HepG2 (cell line): ENCODE measurements around the gene SRSF3. TPM values are rescaled to one million over a fixed set of nuclear protein-coding genes. Genes with fewer than 3 reads are reported as not detected.
A peak's percentile ranks its signal among the peaks of the same experiment; 100 is the strongest.

ENCODE experiments used
- AGO2 ChIP-seq: fragments of 200-400 bp; formaldehyde crosslinking; optimal IDR thresholded peaks from 2 replicates; pipeline ENCODE3; 2017; ENCODE audit warnings: mild to moderate bottlenecking, low read depth, low read length, moderate library complexity
- ESRRA ChIP-seq: sonication (generic); formaldehyde crosslinking; IDR thresholded peaks from 2 replicates; pipeline ENCODE4 v1.5.1; 2020; ENCODE audit warnings: mild to moderate bottlenecking, low read depth, missing genetic modification reagents
- GATAD2A ChIP-seq: IDR thresholded peaks from 2 replicates; pipeline ENCODE4 v1.6.1; 2016
- HOXD1 ChIP-seq: sonication (generic); formaldehyde crosslinking; IDR thresholded peaks from 2 replicates; pipeline ENCODE4 v1.5.0; 2020; ENCODE audit warnings: missing genetic modification reagents
- ISL2 ChIP-seq: sonication (generic); formaldehyde crosslinking; IDR thresholded peaks from 2 replicates; pipeline ENCODE4 v1.5.0; 2020; ENCODE audit warnings: missing genetic modification reagents
- LCORL ChIP-seq, 2 experiments: fragments of 450-650 bp in 1 of 2; sonication (generic) in 1 of 2; formaldehyde crosslinking in 1 of 2; IDR thresholded peaks; 2 replicates each; pipeline versions ENCODE4 v1.5.0 to v1.6.1; 2017 to 2020; ENCODE audit warnings: antibody characterized with exemption in 1 of 2, missing genetic modification reagents in 1 of 2
- NCOR1 ChIP-seq: fragments of 200-600 bp; sonication (generic); IDR thresholded peaks from 2 replicates; pipeline ENCODE4 v1.7.0; 2017; ENCODE audit warnings: antibody characterized with exemption, low read length, borderline replicate concordance
- NRL ChIP-seq: sonication (generic); formaldehyde crosslinking; IDR thresholded peaks from 2 replicates; pipeline ENCODE4 v1.5.0; 2020; ENCODE audit warnings: missing genetic modification reagents, mild to moderate bottlenecking, moderate library complexity, borderline replicate concordance
- ONECUT2 ChIP-seq: sonication (generic); formaldehyde crosslinking; IDR thresholded peaks from 2 replicates; pipeline ENCODE4 v1.4.0; 2020; ENCODE audit warnings: missing genetic modification reagents
- PAWR ChIP-seq: sonication (generic); formaldehyde crosslinking; IDR thresholded peaks from 2 replicates; pipeline ENCODE4 v1.4.0; 2020; ENCODE audit warnings: missing genetic modification reagents, mild to moderate bottlenecking, borderline replicate concordance
- RAD21 ChIP-seq: fragments of 450-650 bp; formaldehyde crosslinking; IDR thresholded peaks from 2 replicates; pipeline ENCODE4 v1.5.0; 2020; ENCODE audit warnings: mild to moderate bottlenecking
- SMAD1 ChIP-seq: sonication (generic); formaldehyde crosslinking; IDR thresholded peaks from 2 replicates; pipeline ENCODE4 v1.4.0; 2020; ENCODE audit warnings: missing genetic modification reagents, low read depth, mild to moderate bottlenecking, borderline replicate concordance
- SNAI1 ChIP-seq: sonication (generic); formaldehyde crosslinking; IDR thresholded peaks from 2 replicates; pipeline ENCODE4 v1.5.0; 2020; ENCODE audit warnings: mild to moderate bottlenecking, missing genetic modification reagents, borderline replicate concordance
- SSRP1 ChIP-seq: IDR thresholded peaks from 2 replicates; pipeline ENCODE4 v1.6.1; 2016; ENCODE audit warnings: control low read depth
- THAP7 ChIP-seq: sonication (generic); formaldehyde crosslinking; IDR thresholded peaks from 2 replicates; pipeline ENCODE4 v1.8.1; 2023; ENCODE audit warnings: mild to moderate bottlenecking, missing genetic modification reagents
- ZEB1 ChIP-seq: IDR thresholded peaks from 2 replicates; pipeline ENCODE4 v1.6.1; 2012; ENCODE audit warnings: mild to moderate bottlenecking, low read depth, inconsistent platforms; ENCODE audit not compliant: insufficient replicate concordance
- ZNF251 ChIP-seq: sonication (generic); formaldehyde crosslinking; IDR thresholded peaks from 2 replicates; pipeline ENCODE4 v1.9.0; 2021; ENCODE audit warnings: mild to moderate bottlenecking, missing genetic modification reagents
- polyA plus RNA-seq, 8 experiments: library from polyadenylated mRNA; depleted of rRNA in 3 of 8; stranded (reverse) in 7 of 8; unstranded in 1 of 8; fragments of >200 nt; fragmentation: Illumina TruSeq in 4 of 8; extraction: Trizol in 4 of 8; gene quantifications; 2 replicates each; pipeline versions ENCODE4 v1.2.1 to v1.2.3, GENCODE V29; 2011 to 2016; ENCODE audit warnings: low read depth in 4 of 8, missing spikeins in 1 of 8, mixed read lengths in 1 of 8; ENCODE audit not compliant: insufficient read depth in 1 of 8
- total RNA-seq, 5 experiments: library from RNA; depleted of rRNA; stranded (reverse); fragments of >200 nt; fragmentation: Illumina TruSeq; extraction: Trizol; gene quantifications; 2 replicates each; pipeline ENCODE4 v1.2.3, GENCODE V29; 2016; ENCODE audit warnings: low read depth in 1 of 5
- TF ChIP-seq, protein P1 (sequence below): sonication (generic); formaldehyde crosslinking; IDR thresholded peaks from 2 replicates; pipeline ENCODE4 v1.4.0; 2020; ENCODE audit warnings: mild to moderate bottlenecking, missing genetic modification reagents, borderline replicate concordance
- TF ChIP-seq, protein P2 (sequence below): sonication (generic); formaldehyde crosslinking; IDR thresholded peaks from 2 replicates; pipeline ENCODE4 v1.4.0; 2020; ENCODE audit warnings: missing genetic modification reagents
- TF ChIP-seq, protein P3 (sequence below): sonication (generic); formaldehyde crosslinking; IDR thresholded peaks from 2 replicates; pipeline ENCODE4 v1.5.1; 2020; ENCODE audit warnings: mild to moderate bottlenecking, missing genetic modification reagents, borderline replicate concordance

Gene SRSF3
- total and polyA plus RNA-seq, 2 of the 13 experiments (the other 11 are each of a cell fraction or from before 2014, with no cell fraction given) = 206 to 684 TPM

DNA sequence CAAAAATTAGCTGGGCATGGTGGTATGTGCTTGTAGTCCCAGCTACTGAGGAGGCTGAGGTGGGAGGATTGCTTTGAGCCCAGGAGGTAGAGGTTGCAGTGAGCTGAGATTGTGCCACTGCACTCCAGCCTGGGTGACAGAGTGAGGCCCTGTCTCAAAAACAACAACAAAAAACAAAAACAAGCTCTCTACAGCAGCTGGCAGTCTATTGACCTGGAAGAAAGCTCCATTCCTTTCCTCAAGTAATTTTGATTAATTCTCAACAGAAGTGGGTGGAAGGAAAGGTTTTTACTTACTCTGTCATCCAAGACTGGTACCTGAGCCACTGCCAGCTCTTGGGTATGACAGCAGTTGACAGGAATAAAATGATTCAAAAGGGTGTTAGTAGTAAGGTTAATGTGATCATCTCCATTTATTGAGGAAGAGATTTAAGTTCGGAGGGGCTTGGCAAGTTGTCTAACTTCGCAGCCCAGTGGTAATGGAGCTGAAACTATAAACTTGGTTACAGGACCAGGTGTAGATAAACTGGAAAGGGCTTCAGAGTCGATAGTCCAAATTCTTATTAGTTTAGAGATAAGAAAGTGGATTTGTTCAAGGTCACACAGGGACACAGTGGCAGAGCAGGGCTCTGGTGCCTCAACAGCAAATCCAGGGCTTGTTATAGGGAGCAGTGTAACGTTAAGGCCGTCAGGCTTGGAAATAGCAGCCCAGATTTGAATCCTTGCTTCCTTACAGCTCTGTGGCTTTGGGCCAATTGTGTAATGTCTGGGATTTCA is 14.8 kb downstream of the SRSF3 start (continued):
- TF ChIP-seq, protein P1, sequence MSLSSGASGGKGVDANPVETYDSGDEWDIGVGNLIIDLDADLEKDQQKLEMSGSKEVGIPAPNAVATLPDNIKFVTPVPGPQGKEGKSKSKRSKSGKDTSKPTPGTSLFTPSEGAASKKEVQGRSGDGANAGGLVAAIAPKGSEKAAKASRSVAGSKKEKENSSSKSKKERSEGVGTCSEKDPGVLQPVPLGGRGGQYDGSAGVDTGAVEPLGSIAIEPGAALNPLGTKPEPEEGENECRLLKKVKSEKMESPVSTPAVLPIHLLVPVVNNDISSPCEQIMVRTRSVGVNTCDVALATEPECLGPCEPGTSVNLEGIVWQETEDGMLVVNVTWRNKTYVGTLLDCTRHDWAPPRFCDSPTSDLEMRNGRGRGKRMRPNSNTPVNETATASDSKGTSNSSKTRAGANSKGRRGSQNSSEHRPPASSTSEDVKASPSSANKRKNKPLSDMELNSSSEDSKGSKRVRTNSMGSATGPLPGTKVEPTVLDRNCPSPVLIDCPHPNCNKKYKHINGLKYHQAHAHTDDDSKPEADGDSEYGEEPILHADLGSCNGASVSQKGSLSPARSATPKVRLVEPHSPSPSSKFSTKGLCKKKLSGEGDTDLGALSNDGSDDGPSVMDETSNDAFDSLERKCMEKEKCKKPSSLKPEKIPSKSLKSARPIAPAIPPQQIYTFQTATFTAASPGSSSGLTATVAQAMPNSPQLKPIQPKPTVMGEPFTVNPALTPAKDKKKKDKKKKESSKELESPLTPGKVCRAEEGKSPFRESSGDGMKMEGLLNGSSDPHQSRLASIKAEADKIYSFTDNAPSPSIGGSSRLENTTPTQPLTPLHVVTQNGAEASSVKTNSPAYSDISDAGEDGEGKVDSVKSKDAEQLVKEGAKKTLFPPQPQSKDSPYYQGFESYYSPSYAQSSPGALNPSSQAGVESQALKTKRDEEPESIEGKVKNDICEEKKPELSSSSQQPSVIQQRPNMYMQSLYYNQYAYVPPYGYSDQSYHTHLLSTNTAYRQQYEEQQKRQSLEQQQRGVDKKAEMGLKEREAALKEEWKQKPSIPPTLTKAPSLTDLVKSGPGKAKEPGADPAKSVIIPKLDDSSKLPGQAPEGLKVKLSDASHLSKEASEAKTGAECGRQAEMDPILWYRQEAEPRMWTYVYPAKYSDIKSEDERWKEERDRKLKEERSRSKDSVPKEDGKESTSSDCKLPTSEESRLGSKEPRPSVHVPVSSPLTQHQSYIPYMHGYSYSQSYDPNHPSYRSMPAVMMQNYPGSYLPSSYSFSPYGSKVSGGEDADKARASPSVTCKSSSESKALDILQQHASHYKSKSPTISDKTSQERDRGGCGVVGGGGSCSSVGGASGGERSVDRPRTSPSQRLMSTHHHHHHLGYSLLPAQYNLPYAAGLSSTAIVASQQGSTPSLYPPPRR (CRISPR knock-in tag) = peak; percentile 76
- TF ChIP-seq ZEB1 (no peak), RAD21 (no peak), SNAI1 (CRISPR knock-in tag) (no peak), NRL (CRISPR knock-in tag) (no peak), HOXD1 (CRISPR knock-in tag) (no peak), ZNF251 (no peak), SMAD1 (CRISPR knock-in tag) (no peak), ONECUT2 (CRISPR knock-in tag) (peak; percentile 81), LCORL (IDR thresholded peaks at IDR 0.05) (no peak), LCORL (CRISPR knock-in tag; IDR thresholded peaks at IDR 0.05) (0 out of 2 replicates have a peak, but pooled peaks have one; percentile 48), GATAD2A (CRISPR knock-in tag) (peak; percentile 83), AGO2 (peak; percentile 3), SSRP1 (CRISPR knock-in tag) (peak; percentile 5; the same call in 1 of the 2 replicates), THAP7 (no peak), NCOR1 (peak; percentile 47; the same call in 1 of the 2 replicates), PAWR (CRISPR knock-in tag) (0 out of 2 replicates have a peak, but pooled peaks have one; percentile 21), ESRRA (CRISPR knock-in tag) (peak; percentile 89), ISL2 (peak; percentile 60)
- TF ChIP-seq, protein P2, sequence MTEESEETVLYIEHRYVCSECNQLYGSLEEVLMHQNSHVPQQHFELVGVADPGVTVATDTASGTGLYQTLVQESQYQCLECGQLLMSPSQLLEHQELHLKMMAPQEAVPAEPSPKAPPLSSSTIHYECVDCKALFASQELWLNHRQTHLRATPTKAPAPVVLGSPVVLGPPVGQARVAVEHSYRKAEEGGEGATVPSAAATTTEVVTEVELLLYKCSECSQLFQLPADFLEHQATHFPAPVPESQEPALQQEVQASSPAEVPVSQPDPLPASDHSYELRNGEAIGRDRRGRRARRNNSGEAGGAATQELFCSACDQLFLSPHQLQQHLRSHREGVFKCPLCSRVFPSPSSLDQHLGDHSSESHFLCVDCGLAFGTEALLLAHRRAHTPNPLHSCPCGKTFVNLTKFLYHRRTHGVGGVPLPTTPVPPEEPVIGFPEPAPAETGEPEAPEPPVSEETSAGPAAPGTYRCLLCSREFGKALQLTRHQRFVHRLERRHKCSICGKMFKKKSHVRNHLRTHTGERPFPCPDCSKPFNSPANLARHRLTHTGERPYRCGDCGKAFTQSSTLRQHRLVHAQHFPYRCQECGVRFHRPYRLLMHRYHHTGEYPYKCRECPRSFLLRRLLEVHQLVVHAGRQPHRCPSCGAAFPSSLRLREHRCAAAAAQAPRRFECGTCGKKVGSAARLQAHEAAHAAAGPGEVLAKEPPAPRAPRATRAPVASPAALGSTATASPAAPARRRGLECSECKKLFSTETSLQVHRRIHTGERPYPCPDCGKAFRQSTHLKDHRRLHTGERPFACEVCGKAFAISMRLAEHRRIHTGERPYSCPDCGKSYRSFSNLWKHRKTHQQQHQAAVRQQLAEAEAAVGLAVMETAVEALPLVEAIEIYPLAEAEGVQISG = 0 out of 2 replicates have a peak, but pooled peaks have one; percentile 22
- TF ChIP-seq, protein P3, sequence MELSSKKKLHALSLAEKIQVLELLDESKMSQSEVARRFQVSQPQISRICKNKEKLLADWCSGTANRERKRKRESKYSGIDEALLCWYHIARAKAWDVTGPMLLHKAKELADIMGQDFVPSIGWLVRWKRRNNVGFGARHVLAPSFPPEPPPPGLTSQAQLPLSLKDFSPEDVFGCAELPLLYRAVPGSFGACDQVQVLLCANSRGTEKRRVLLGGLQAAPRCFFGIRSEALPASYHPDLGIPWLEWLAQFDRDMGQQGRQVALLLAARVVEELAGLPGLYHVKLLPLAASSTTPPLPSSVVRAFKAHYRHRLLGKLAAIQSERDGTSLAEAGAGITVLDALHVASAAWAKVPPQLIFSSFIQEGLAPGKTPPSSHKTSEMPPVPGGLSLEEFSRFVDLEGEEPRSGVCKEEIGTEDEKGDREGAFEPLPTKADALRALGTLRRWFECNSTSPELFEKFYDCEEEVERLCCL (CRISPR knock-in tag) = no peak
